ENCODE data around the gene USPL1. TPM values are rescaled to one million over a fixed set of nuclear protein-coding genes. Genes with fewer than 3 reads are reported as not detected.

Gene USPL1
- polyA plus RNA-seq, 1 donor (not counting 4 experiments of a cell fraction or from before 2014, with no cell fraction given) = 12.3 TPM

DNA sequence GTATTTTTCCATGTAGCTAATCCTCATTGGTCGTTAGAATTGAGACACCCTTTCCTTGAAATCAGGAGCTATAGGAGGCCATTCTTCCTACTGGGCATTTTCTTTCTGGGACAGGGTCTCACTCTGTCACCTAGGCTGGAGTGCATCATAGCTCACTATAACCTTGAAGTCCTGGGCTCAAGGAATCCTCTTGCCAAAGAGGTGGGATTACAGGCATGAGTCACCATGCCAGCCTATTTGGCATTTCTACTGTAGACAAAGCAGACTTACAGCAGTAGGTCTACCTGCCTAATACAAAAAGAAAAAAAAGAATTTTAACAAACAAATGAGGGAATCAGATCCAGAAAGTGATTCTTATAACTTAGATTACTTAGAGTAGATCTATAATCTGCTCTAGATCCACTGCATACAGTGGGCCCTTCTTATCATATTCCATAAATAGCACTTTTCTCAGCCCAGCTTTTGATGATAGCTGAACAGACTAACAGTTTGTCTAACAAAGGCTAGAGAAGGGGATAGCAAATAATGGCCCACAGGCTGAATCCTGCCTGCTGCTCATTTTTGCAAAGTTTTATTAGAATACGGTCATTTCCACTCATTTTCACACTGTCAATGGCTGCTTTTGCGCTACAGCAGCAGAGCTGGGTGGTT lies 36.7 kb upstream of the USPL1 start:
- DNase-seq (ENCODE audit: low read depth, low spot score) (no peak), FAIRE-seq (no peak)
- Histone ChIP-seq H3K27me3 (ENCODE audit: control insufficient read depth, extremely low read depth, insufficient read depth, low read length) (no peaks in the 10 kb centered on the region), H3K79me2 (ENCODE audit: control insufficient read depth, insufficient read depth, low read length) (no peaks in the 10 kb centered on the region), H3K36me3 (ENCODE audit: control insufficient read depth in 2 of 2, extremely low read depth in 1 of 2, insufficient read depth in 2 of 2, low read length in 2 of 2) (no peaks in the 10 kb centered on the region), H3K4me3 (ENCODE audit: control insufficient read depth in 2 of 3, extremely low read depth in 1 of 3, insufficient read depth in 2 of 3, low read depth in 1 of 3, low read length in 3 of 3) (no peak overlapping the region), H3K9ac (ENCODE audit: control insufficient read depth, extremely low read depth, insufficient read depth, low read length) (no peak overlapping the region), H3K27ac (ENCODE audit: control insufficient read depth, insufficient read depth, low read length) (no peak overlapping the region), H3K9me1 (ENCODE audit: control insufficient read depth, extremely low read depth, insufficient read depth, low read length) (no peaks in the 10 kb centered on the region), H4K20me1 (ENCODE audit: control insufficient read depth, extremely low read depth, insufficient read depth, low read length) (no peaks in the 10 kb centered on the region), H2AFZ (ENCODE audit: control insufficient read depth, low read length) (no peak overlapping the region), H3K4me2 (ENCODE audit: control insufficient read depth, extremely low read depth, insufficient read depth, low read depth, low read length) (no peak overlapping the region), H3K4me1 (ENCODE audit: control insufficient read depth, extremely low read depth, insufficient read depth, low read length) (peaks cover 20% of the 10 kb centered on the region), H3K9me3 (ENCODE audit: control insufficient read depth, low read depth, low read length) (no peaks in the 10 kb centered on the region)
- TF ChIP-seq EZH2 (IDR thresholded peaks at IDR 0.05; ENCODE audit: low read length) = no peak
- TF ChIP-seq, protein P1, sequence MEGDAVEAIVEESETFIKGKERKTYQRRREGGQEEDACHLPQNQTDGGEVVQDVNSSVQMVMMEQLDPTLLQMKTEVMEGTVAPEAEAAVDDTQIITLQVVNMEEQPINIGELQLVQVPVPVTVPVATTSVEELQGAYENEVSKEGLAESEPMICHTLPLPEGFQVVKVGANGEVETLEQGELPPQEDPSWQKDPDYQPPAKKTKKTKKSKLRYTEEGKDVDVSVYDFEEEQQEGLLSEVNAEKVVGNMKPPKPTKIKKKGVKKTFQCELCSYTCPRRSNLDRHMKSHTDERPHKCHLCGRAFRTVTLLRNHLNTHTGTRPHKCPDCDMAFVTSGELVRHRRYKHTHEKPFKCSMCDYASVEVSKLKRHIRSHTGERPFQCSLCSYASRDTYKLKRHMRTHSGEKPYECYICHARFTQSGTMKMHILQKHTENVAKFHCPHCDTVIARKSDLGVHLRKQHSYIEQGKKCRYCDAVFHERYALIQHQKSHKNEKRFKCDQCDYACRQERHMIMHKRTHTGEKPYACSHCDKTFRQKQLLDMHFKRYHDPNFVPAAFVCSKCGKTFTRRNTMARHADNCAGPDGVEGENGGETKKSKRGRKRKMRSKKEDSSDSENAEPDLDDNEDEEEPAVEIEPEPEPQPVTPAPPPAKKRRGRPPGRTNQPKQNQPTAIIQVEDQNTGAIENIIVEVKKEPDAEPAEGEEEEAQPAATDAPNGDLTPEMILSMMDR (optimal IDR thresholded peaks at IDR 0.05 in 1 of 3, IDR thresholded peaks at IDR 0.05 in 1 of 3, conservative IDR thresholded peaks at IDR 0.05 in 1 of 3; ENCODE audit: extremely low read depth in 1 of 3, insufficient read depth in 2 of 3, low read length in 3 of 3) = no peak
- dilution Hi-C loops (cut with MboI; ENCODE audit: extremely low pct_ligation_motif_present, low sequenced_read_pairs) = no loop called here

DNA sequence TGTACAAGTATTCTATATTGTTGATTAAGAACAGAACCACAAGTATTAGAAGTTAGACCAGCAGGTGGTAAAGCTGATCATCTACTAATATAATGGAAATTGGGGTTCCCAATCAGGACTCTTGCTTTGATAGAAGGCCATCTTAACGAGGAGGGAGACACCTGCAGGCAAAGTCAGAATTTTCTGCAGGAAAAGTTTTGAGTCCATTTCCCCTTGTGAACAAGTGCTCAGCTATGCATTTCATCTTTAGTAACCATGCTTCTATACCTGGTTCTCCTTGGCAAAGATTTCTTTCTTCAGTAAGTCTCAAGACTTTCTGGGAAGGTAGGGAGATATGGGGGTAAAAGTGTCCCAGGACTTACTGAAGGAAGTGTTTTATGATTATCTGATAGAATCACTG lies 36.1 kb upstream of the USPL1 start:
- Histone ChIP-seq H3K9ac (ENCODE audit: control insufficient read depth, extremely low read depth, insufficient read depth, low read length) (no peak overlapping the region), H3K36me3 (ENCODE audit: control insufficient read depth in 2 of 2, extremely low read depth in 1 of 2, insufficient read depth in 2 of 2, low read length in 2 of 2) (no peaks in the 10 kb centered on the region), H3K4me3 (ENCODE audit: control insufficient read depth in 2 of 3, extremely low read depth in 1 of 3, insufficient read depth in 2 of 3, low read depth in 1 of 3, low read length in 3 of 3) (no peak overlapping the region), H3K9me3 (ENCODE audit: control insufficient read depth, low read depth, low read length) (no peaks in the 10 kb centered on the region), H3K27me3 (ENCODE audit: control insufficient read depth, extremely low read depth, insufficient read depth, low read length) (no peaks in the 10 kb centered on the region), H3K9me1 (ENCODE audit: control insufficient read depth, extremely low read depth, insufficient read depth, low read length) (no peaks in the 10 kb centered on the region), H3K4me1 (ENCODE audit: control insufficient read depth, extremely low read depth, insufficient read depth, low read length) (peaks cover 19% of the 10 kb centered on the region), H3K4me2 (ENCODE audit: control insufficient read depth, extremely low read depth, insufficient read depth, low read depth, low read length) (no peak overlapping the region), H3K79me2 (ENCODE audit: control insufficient read depth, insufficient read depth, low read length) (no peaks in the 10 kb centered on the region), H2AFZ (ENCODE audit: control insufficient read depth, low read length) (no peak overlapping the region), H4K20me1 (ENCODE audit: control insufficient read depth, extremely low read depth, insufficient read depth, low read length) (no peaks in the 10 kb centered on the region), H3K27ac (ENCODE audit: control insufficient read depth, insufficient read depth, low read length) (no peak overlapping the region)
- DNase-seq (ENCODE audit: low read depth, low spot score) (no peak), FAIRE-seq (peak; percentile 69)
- dilution Hi-C loops (cut with MboI; ENCODE audit: extremely low pct_ligation_motif_present, low sequenced_read_pairs) = no loop called here
- TF ChIP-seq, protein P1 (optimal IDR thresholded peaks at IDR 0.05 in 1 of 3, IDR thresholded peaks at IDR 0.05 in 1 of 3, conservative IDR thresholded peaks at IDR 0.05 in 1 of 3; ENCODE audit: extremely low read depth in 1 of 3, insufficient read depth in 2 of 3, low read length in 3 of 3) = peak in 2 of 3 experiments; percentile 31 to 44
- TF ChIP-seq EZH2 (IDR thresholded peaks at IDR 0.05; ENCODE audit: low read length) = no peak

Measured in keratinocyte (primary cell).